GM23338 (cell line): ENCODE results near the gene HDAC9. TPM values are rescaled to one million over a fixed set of nuclear protein-coding genes. Genes with fewer than 3 reads are reported as not detected.

Source experiments
- ATAC-seq: fragments of 200-7000 bp; cut with Tn5 transposase; 3 replicates; pipeline ENCODE4 v1.9.1; 2020
- DNase-seq: peaks from one replicate; pipeline ENCODE4 v3.0.0-alpha.2; 2015; ENCODE audit warnings: low spot score
- H2AFZ ChIP-seq: fragments of 200-600 bp; sonication (generic); 2 replicates; pipeline ENCODE4 v1.8.0; 2016; ENCODE audit warnings: antibody characterized with exemption, mild to moderate bottlenecking, moderate library complexity
- H3F3A ChIP-seq: fragments of 200-600 bp; sonication (generic); replicated peaks from 2 replicates; pipeline ENCODE4 v1.8.0; 2017; ENCODE audit warnings: antibody characterized with exemption, mixed run types, low read depth
- H3K27ac ChIP-seq: fragments of 200-600 bp; sonication (generic); 2 replicates; pipeline ENCODE4 v1.6.1; 2016; ENCODE audit warnings: low read depth
- H3K27me3 ChIP-seq: fragments of 200-600 bp; sonication (generic); 2 replicates; pipeline ENCODE4 v1.8.0; 2016; ENCODE audit warnings: mild to moderate bottlenecking, mixed run types, moderate library complexity; ENCODE audit not compliant: insufficient read depth
- H3K36me3 ChIP-seq: fragments of 200-600 bp; sonication (generic); 2 replicates; pipeline ENCODE4 v1.8.0; 2016; ENCODE audit warnings: mild to moderate bottlenecking; ENCODE audit not compliant: insufficient read depth
- H3K4me1 ChIP-seq: fragments of 200-600 bp; sonication (generic); 2 replicates; pipeline ENCODE4 v1.8.0; 2016; ENCODE audit warnings: mild to moderate bottlenecking, moderate library complexity; ENCODE audit not compliant: insufficient read depth
- H3K4me2 ChIP-seq: fragments of 200-600 bp; sonication (generic); 2 replicates; pipeline ENCODE4 v1.7.1; 2017; ENCODE audit warnings: mixed run types
- H3K4me3 ChIP-seq: fragments of 200-600 bp; sonication (generic); 2 replicates; pipeline ENCODE4 v1.6.1; 2016; ENCODE audit warnings: mixed run types
- H3K79me2 ChIP-seq: fragments of 200-600 bp; sonication (generic); replicated peaks from 2 replicates; pipeline ENCODE4 v1.8.0; 2017; ENCODE audit warnings: mild to moderate bottlenecking; ENCODE audit not compliant: insufficient read depth
- H3K9me2 ChIP-seq: fragments of 200-600 bp; sonication (generic); 2 replicates; pipeline ENCODE4 v1.8.0; 2017; ENCODE audit not compliant: insufficient read depth
- H4K20me1 ChIP-seq: fragments of 200-600 bp; sonication (generic); replicated peaks from 2 replicates; pipeline ENCODE4 v1.8.0; 2017; ENCODE audit warnings: mild to moderate bottlenecking; ENCODE audit not compliant: insufficient read depth
- H3K27ac Mint-ChIP-seq: 2 replicates; pipeline ENCODE4 v1.8.0; 2020; ENCODE audit warnings: inconsistent platforms, mild to moderate bottlenecking, moderate library complexity, mixed read lengths
- H3K27me3 Mint-ChIP-seq: 3 replicates; pipeline ENCODE4 v1.8.0; 2022; ENCODE audit warnings: low read depth, mild to moderate bottlenecking, moderate library complexity, mixed read lengths, inconsistent platforms; ENCODE audit not compliant: insufficient read depth, poor library complexity
- H3K36me3 Mint-ChIP-seq: 3 replicates; pipeline ENCODE4 v1.8.0; 2021; ENCODE audit warnings: low read depth, mild to moderate bottlenecking, inconsistent platforms, moderate library complexity, mixed read lengths
- H3K4me1 Mint-ChIP-seq: 3 replicates; pipeline ENCODE4 v1.8.0; 2020; ENCODE audit warnings: mild to moderate bottlenecking, inconsistent platforms, mixed read lengths
- H3K4me3 Mint-ChIP-seq: 3 replicates; pipeline ENCODE4 v1.8.0; 2021; ENCODE audit warnings: moderate library complexity, mild to moderate bottlenecking, inconsistent platforms, mixed read lengths
- H3K9me3 Mint-ChIP-seq: 3 replicates; pipeline ENCODE4 v1.8.0; 2020; ENCODE audit warnings: moderate library complexity, mild to moderate bottlenecking, inconsistent platforms, mixed read lengths
- CREB1 ChIP-seq: fragments of 250-450 bp; sonication (Bioruptor Pico); IDR thresholded peaks from 2 replicates; pipeline ENCODE4 v1.5.0; 2020; ENCODE audit warnings: low read depth, mild to moderate bottlenecking, moderate library complexity
- EZH2 ChIP-seq: fragments of 200-600 bp; sonication (generic); IDR thresholded peaks from one replicate; pipeline ENCODE4 v1.8.0; 2017; ENCODE audit warnings: antibody characterized with exemption, mild to moderate bottlenecking, low read depth; ENCODE audit not compliant: unreplicated experiment
- EZH2phosphoT487 ChIP-seq: fragments of 200-600 bp; sonication (generic); IDR thresholded peaks from one replicate; pipeline ENCODE4 v1.8.1; 2018; ENCODE audit warnings: antibody characterized with exemption; ENCODE audit not compliant: unreplicated experiment
- JUNB ChIP-seq: IDR thresholded peaks from one replicate; pipeline ENCODE4 v1.6.1; 2016; ENCODE audit warnings: antibody characterized with exemption; ENCODE audit not compliant: unreplicated experiment
- NANOG ChIP-seq: IDR thresholded peaks from 2 replicates; pipeline ENCODE4 v1.6.1; 2016; ENCODE audit warnings: antibody characterized with exemption, borderline replicate concordance
- POLR2AphosphoS5 ChIP-seq: IDR thresholded peaks from 2 replicates; pipeline ENCODE4 v1.6.1; 2016; ENCODE audit warnings: antibody characterized with exemption, low read depth
- ZNF114 ChIP-seq: fragments of 250-450 bp; sonication (Bioruptor Pico); IDR thresholded peaks from 2 replicates; pipeline ENCODE4 v1.5.0; 2020; ENCODE audit warnings: mild to moderate bottlenecking, moderate library complexity
- ZNF331 ChIP-seq: fragments of 250-450 bp; sonication (Bioruptor Pico); IDR thresholded peaks from 2 replicates; pipeline ENCODE4 v1.5.0; 2020; ENCODE audit warnings: low read depth, mild to moderate bottlenecking, moderate library complexity
- polyA plus RNA-seq: library from polyadenylated mRNA; unstranded; fragments of >200 nt; fragmentation: Nextera tagmentation; extraction: Ambion mirVana; gene quantifications from 2 replicates; pipeline ENCODE4 v1.2.1, GENCODE V29; 2016
- total RNA-seq: library from RNA; depleted of rRNA; stranded (reverse); fragments of >200 nt; shearing (Covaris generic); gene quantifications from 2 replicates; pipeline ENCODE4 v1.2.3, GENCODE V29; 2014
- TF ChIP-seq, protein P1 (sequence below), 2 experiments: fragments of 200-600 bp in 1 of 2; sonication (generic) in 1 of 2; conservative IDR thresholded peaks; 2 replicates each; pipeline versions ENCODE4 v1.5.1 to v1.6.1; 2016 to 2017; ENCODE audit warnings: antibody characterized with exemption in 2 of 2, low read depth in 2 of 2, mild to moderate bottlenecking in 2 of 2, moderate library complexity in 1 of 2
- TF ChIP-seq, protein P2 (sequence below): IDR thresholded peaks from one replicate; pipeline ENCODE4 v1.6.1; 2018; ENCODE audit warnings: antibody characterized with exemption; ENCODE audit not compliant: unreplicated experiment
- TF ChIP-seq, protein P3 (sequence below): fragments of 250-450 bp; sonication (Bioruptor Pico); IDR thresholded peaks from 2 replicates; pipeline ENCODE4 v1.5.0; 2020; ENCODE audit warnings: mild to moderate bottlenecking, moderate library complexity

HDAC9 gene
- total and polyA plus RNA-seq, 2 experiments from 2014 or later = 8.3 to 18.5 TPM

DNA sequence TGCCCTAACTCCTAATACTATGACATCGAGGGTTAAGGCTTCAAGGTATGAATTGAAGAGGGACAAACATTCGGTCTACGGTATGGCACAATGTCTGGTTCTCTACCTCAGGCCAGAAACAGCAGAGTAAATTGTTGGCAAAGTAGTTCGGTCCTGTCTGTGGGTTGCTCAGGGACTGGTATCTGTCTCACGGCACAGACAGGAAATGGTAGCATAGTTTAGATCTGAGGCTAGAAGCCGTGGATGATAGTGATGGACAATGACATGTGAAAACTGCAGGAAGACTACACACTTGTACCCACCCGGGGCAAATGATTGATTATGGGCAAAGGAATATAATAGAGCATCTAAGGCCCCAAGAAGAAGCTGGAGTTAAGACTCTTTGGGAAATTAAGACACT lies 515.7 kb downstream of the HDAC9 start (continued):
- TF ChIP-seq EZH2 (no peak), CREB1 (CRISPR knock-in tag) (no peak), ZNF331 (no peak), POLR2AphosphoS5 (no peak), JUNB (no peak)
- TF ChIP-seq, protein P1, sequence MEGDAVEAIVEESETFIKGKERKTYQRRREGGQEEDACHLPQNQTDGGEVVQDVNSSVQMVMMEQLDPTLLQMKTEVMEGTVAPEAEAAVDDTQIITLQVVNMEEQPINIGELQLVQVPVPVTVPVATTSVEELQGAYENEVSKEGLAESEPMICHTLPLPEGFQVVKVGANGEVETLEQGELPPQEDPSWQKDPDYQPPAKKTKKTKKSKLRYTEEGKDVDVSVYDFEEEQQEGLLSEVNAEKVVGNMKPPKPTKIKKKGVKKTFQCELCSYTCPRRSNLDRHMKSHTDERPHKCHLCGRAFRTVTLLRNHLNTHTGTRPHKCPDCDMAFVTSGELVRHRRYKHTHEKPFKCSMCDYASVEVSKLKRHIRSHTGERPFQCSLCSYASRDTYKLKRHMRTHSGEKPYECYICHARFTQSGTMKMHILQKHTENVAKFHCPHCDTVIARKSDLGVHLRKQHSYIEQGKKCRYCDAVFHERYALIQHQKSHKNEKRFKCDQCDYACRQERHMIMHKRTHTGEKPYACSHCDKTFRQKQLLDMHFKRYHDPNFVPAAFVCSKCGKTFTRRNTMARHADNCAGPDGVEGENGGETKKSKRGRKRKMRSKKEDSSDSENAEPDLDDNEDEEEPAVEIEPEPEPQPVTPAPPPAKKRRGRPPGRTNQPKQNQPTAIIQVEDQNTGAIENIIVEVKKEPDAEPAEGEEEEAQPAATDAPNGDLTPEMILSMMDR (conservative IDR thresholded peaks at IDR 0.05; ENCODE audit: low read depth in 2 of 2) = no peak
- TF ChIP-seq, protein P2, sequence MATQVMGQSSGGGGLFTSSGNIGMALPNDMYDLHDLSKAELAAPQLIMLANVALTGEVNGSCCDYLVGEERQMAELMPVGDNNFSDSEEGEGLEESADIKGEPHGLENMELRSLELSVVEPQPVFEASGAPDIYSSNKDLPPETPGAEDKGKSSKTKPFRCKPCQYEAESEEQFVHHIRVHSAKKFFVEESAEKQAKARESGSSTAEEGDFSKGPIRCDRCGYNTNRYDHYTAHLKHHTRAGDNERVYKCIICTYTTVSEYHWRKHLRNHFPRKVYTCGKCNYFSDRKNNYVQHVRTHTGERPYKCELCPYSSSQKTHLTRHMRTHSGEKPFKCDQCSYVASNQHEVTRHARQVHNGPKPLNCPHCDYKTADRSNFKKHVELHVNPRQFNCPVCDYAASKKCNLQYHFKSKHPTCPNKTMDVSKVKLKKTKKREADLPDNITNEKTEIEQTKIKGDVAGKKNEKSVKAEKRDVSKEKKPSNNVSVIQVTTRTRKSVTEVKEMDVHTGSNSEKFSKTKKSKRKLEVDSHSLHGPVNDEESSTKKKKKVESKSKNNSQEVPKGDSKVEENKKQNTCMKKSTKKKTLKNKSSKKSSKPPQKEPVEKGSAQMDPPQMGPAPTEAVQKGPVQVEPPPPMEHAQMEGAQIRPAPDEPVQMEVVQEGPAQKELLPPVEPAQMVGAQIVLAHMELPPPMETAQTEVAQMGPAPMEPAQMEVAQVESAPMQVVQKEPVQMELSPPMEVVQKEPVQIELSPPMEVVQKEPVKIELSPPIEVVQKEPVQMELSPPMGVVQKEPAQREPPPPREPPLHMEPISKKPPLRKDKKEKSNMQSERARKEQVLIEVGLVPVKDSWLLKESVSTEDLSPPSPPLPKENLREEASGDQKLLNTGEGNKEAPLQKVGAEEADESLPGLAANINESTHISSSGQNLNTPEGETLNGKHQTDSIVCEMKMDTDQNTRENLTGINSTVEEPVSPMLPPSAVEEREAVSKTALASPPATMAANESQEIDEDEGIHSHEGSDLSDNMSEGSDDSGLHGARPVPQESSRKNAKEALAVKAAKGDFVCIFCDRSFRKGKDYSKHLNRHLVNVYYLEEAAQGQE = no peak

DNA sequence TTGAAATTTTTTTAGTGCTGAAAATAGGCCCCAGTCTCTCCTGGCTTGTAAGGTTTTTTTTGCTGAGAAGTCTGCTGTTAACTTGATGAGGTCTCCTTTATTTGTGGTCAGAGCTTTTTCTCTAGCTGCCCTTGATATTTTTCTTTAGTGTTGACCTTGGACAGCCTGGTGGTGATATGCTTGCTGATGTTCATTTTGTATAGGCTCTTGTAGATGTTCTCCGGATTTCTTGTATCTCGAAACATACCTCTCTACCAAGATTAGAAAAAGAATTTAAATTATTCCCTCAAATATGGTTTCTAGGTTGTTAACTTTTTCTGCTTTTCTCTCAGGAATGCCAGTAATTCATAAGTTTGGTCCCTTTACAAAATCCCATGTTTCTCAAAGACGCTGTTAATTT lies 519.5 kb downstream of the HDAC9 start:
- no peaks in the 10 kb centered on the region for H3K9me3 Mint-ChIP-seq
- H3K27me3 Mint-ChIP-seq = no peaks in the 10 kb centered on the region
- H3K27ac ChIP-seq = no peak overlapping the region
- no peak overlapping the region for H3K4me3 Mint-ChIP-seq
- no peaks in the 10 kb centered on the region for H3K9me2 ChIP-seq
- ATAC-seq (no peak), DNase-seq (no peak)
- no peak overlapping the region for H3K4me3 ChIP-seq
- no peaks in the 10 kb centered on the region for H3K79me2 ChIP-seq
- H2AFZ ChIP-seq = no peak overlapping the region
- no peaks in the 10 kb centered on the region for H4K20me1 ChIP-seq
- H3K36me3 Mint-ChIP-seq = no peaks in the 10 kb centered on the region
- H3K4me1 ChIP-seq = peaks cover under 1% of the 10 kb centered on the region; the same call in 1 of the 2 replicates
- H3K27ac Mint-ChIP-seq = no peak overlapping the region
- no peak overlapping the region for H3K4me2 ChIP-seq
- H3K27me3 ChIP-seq = no peaks in the 10 kb centered on the region
- no peaks in the 10 kb centered on the region for H3K36me3 ChIP-seq
- H3K4me1 Mint-ChIP-seq = peaks cover 1% of the 10 kb centered on the region; the same call in 2 of the 3 replicates
- no peaks in the 10 kb centered on the region for H3F3A ChIP-seq
- TF ChIP-seq, protein P2 = no peak
- TF ChIP-seq CREB1 (CRISPR knock-in tag) (no peak), EZH2phosphoT487 (no peak), NANOG (no peak), ZNF114 (no peak)
- TF ChIP-seq, protein P3, sequence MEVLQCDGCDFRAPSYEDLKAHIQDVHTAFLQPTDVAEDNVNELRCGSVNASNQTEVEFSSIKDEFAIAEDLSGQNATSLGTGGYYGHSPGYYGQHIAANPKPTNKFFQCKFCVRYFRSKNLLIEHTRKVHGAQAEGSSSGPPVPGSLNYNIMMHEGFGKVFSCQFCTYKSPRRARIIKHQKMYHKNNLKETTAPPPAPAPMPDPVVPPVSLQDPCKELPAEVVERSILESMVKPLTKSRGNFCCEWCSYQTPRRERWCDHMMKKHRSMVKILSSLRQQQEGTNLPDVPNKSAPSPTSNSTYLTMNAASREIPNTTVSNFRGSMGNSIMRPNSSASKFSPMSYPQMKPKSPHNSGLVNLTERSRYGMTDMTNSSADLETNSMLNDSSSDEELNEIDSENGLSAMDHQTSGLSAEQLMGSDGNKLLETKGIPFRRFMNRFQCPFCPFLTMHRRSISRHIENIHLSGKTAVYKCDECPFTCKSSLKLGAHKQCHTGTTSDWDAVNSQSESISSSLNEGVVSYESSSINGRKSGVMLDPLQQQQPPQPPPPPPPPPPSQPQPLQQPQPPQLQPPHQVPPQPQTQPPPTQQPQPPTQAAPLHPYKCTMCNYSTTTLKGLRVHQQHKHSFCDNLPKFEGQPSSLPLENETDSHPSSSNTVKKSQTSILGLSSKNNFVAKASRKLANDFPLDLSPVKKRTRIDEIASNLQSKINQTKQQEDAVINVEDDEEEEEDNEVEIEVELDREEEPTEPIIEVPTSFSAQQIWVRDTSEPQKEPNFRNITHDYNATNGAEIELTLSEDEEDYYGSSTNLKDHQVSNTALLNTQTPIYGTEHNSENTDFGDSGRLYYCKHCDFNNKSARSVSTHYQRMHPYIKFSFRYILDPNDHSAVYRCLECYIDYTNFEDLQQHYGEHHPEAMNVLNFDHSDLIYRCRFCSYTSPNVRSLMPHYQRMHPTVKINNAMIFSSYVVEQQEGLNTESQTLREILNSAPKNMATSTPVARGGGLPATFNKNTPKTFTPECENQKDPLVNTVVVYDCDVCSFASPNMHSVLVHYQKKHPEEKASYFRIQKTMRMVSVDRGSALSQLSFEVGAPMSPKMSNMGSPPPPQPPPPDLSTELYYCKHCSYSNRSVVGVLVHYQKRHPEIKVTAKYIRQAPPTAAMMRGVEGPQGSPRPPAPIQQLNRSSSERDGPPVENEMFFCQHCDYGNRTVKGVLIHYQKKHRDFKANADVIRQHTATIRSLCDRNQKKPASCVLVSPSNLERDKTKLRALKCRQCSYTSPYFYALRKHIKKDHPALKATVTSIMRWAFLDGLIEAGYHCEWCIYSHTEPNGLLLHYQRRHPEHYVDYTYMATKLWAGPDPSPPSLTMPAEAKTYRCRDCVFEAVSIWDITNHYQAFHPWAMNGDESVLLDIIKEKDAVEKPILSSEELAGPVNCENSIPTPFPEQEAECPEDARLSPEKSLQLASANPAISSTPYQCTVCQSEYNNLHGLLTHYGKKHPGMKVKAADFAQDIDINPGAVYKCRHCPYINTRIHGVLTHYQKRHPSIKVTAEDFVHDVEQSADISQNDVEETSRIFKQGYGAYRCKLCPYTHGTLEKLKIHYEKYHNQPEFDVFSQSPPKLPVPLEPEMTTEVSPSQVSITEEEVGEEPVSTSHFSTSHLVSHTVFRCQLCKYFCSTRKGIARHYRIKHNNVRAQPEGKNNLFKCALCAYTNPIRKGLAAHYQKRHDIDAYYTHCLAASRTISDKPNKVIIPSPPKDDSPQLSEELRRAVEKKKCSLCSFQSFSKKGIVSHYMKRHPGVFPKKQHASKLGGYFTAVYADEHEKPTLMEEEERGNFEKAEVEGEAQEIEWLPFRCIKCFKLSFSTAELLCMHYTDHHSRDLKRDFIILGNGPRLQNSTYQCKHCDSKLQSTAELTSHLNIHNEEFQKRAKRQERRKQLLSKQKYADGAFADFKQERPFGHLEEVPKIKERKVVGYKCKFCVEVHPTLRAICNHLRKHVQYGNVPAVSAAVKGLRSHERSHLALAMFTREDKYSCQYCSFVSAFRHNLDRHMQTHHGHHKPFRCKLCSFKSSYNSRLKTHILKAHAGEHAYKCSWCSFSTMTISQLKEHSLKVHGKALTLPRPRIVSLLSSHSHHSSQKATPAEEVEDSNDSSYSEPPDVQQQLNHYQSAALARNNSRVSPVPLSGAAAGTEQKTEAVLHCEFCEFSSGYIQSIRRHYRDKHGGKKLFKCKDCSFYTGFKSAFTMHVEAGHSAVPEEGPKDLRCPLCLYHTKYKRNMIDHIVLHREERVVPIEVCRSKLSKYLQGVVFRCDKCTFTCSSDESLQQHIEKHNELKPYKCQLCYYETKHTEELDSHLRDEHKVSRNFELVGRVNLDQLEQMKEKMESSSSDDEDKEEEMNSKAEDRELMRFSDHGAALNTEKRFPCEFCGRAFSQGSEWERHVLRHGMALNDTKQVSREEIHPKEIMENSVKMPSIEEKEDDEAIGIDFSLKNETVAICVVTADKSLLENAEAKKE (CRISPR knock-in tag) = no peak
